Activated T-helper 1 cell treated with anti-CD3 and anti-CD28 coated beads, Interleukin-12 subunit alpha, Interleukin-12 subunit beta, Interleukin-2, Interleukin-4 antibody, amounts not matched to agents 30 ng/mL and 10 ng/mL and 1 ng/mL, durations not matched to agents 14 hours and 24 hours and 36 hours (primary cell): ENCODE measurements around the gene GYS2. TPM values are rescaled to one million over a fixed set of nuclear protein-coding genes. Genes with fewer than 3 reads are reported as not detected.
"Not testable (repeated sequence)": the region's sequence is repeated elsewhere in the genome, so short reads cannot be mapped to it uniquely, and the experiment has no call there.

Source experiments
- DNase-seq: peaks from one replicate; pipeline ENCODE4 v3.0.0; 2021; ENCODE audit warnings: low spot score
- H3K27ac Mint-ChIP-seq: one replicate; pipeline ENCODE4 v1.8.0; 2021; ENCODE audit warnings: mild to moderate bottlenecking, mixed read lengths
- H3K27me3 Mint-ChIP-seq: one replicate; pipeline ENCODE4 v1.8.0; 2022; ENCODE audit warnings: mild to moderate bottlenecking, moderate library complexity, mixed read lengths; ENCODE audit not compliant: insufficient read depth
- H3K36me3 Mint-ChIP-seq: one replicate; pipeline ENCODE4 v1.8.0; 2021; ENCODE audit warnings: low read depth, mixed read lengths
- H3K4me1 Mint-ChIP-seq: one replicate; pipeline ENCODE4 v1.8.0; 2021; ENCODE audit warnings: low read depth, mixed read lengths
- H3K4me3 Mint-ChIP-seq: one replicate; pipeline ENCODE4 v1.8.0; 2021; ENCODE audit warnings: mild to moderate bottlenecking, moderate library complexity, mixed read lengths
- H3K9me3 Mint-ChIP-seq: one replicate; pipeline ENCODE4 v1.8.0; 2021; ENCODE audit warnings: mixed read lengths
- intact Hi-C: fragments of 100-400 bp; cut with micrococcal nuclease; formaldehyde crosslinking; loops from one replicate; pipeline ENCODE4 v1.15.1; 2024
- total RNA-seq: library from RNA; stranded (reverse); gene quantifications from 2 replicates; pipeline ENCODE4 v1.2.3, GENCODE V29; 2022

Gene GYS2
- total RNA-seq, 1 donor from 2014 or later = 0.16 TPM

- H3K36me3 Mint-ChIP-seq = no peaks in the 10 kb centered on the region
- H3K4me1 Mint-ChIP-seq = no peaks in the 10 kb centered on the region
- peaks cover 8% of the 10 kb centered on the region for H3K27me3 Mint-ChIP-seq
- intact Hi-C loops = no loop called here
- no peak overlapping the region for H3K27ac Mint-ChIP-seq
- H3K9me3 Mint-ChIP-seq = no peaks in the 10 kb centered on the region
- H3K4me3 Mint-ChIP-seq = no peak overlapping the region
- DNase-seq = no peak
These were observed 6.0 kb downstream of the GYS2 start for GRCh38 chr12:21598651-21599050.

- peaks cover 14% of the 10 kb centered on the region for H3K9me3 Mint-ChIP-seq
- intact Hi-C loops, H3K4me3 Mint-ChIP-seq, DNase-seq, H3K36me3 Mint-ChIP-seq, H3K4me1 Mint-ChIP-seq, H3K27me3 Mint-ChIP-seq, H3K27ac Mint-ChIP-seq: not testable (repeated sequence)
These were observed 9.3 kb downstream of the GYS2 start for GRCh38 chr12:21595356-21595755.

- intact Hi-C loops = no loop called here
- H3K36me3 Mint-ChIP-seq = no peaks in the 10 kb centered on the region
- no peak overlapping the region for H3K4me3 Mint-ChIP-seq
- H3K27me3 Mint-ChIP-seq = no peaks in the 10 kb centered on the region
- H3K9me3 Mint-ChIP-seq = no peaks in the 10 kb centered on the region
- no peaks in the 10 kb centered on the region for H3K4me1 Mint-ChIP-seq
- H3K27ac Mint-ChIP-seq = no peak overlapping the region
- DNase-seq = no peak
These were observed 19.2 kb downstream of the GYS2 start for GRCh38 chr12:21585485-21585884.

- H3K27me3 Mint-ChIP-seq, DNase-seq, H3K9me3 Mint-ChIP-seq, H3K4me3 Mint-ChIP-seq, H3K36me3 Mint-ChIP-seq, intact Hi-C loops, H3K4me1 Mint-ChIP-seq, H3K27ac Mint-ChIP-seq: not testable (repeated sequence)
These were observed 20.1 kb downstream of the GYS2 start for GRCh38 chr12:21584403-21585182.

- H3K9me3 Mint-ChIP-seq = no peaks in the 10 kb centered on the region
- H3K4me1 Mint-ChIP-seq = no peaks in the 10 kb centered on the region
- no peak overlapping the region for H3K4me3 Mint-ChIP-seq
- intact Hi-C loops = no loop called here
- no peak for DNase-seq
- no peaks in the 10 kb centered on the region for H3K27me3 Mint-ChIP-seq
- no peaks in the 10 kb centered on the region for H3K36me3 Mint-ChIP-seq
- H3K27ac Mint-ChIP-seq = no peak overlapping the region
These were observed 21.1 kb downstream of the GYS2 start for GRCh38 chr12:21583587-21583986.

- H3K4me1 Mint-ChIP-seq = no peaks in the 10 kb centered on the region
- no peak overlapping the region for H3K4me3 Mint-ChIP-seq
- no peaks in the 10 kb centered on the region for H3K36me3 Mint-ChIP-seq
- H3K27ac Mint-ChIP-seq = no peak overlapping the region
- H3K9me3 Mint-ChIP-seq = no peaks in the 10 kb centered on the region
- peaks cover 8% of the 10 kb centered on the region for H3K27me3 Mint-ChIP-seq
- DNase-seq = no peak
- intact Hi-C loops = no loop called here
These were observed 23.7 kb downstream of the GYS2 start for GRCh38 chr12:21580748-21581516.

GRCh38 chr12:21577516-21577915, 27.1 kb downstream of the GYS2 start:
- Mint-ChIP-seq H3K36me3 (no peaks in the 10 kb centered on the region), H3K27me3 (peaks cover 10% of the 10 kb centered on the region), H3K9me3 (no peaks in the 10 kb centered on the region), H3K27ac (no peak overlapping the region), H3K4me1 (no peaks in the 10 kb centered on the region), H3K4me3 (no peak overlapping the region)
- intact Hi-C loops = no loop called here
- DNase-seq = no peak

- Mint-ChIP-seq H3K27ac (no peak overlapping the region), H3K36me3 (no peaks in the 10 kb centered on the region), H3K4me1 (no peaks in the 10 kb centered on the region), H3K27me3 (peaks cover 10% of the 10 kb centered on the region), H3K9me3 (no peaks in the 10 kb centered on the region), H3K4me3 (no peak overlapping the region)
- no peak for DNase-seq
- intact Hi-C loops = no loop called here
These were observed 28.2 kb downstream of the GYS2 start for GRCh38 chr12:21576431-21576830.

- H3K4me3 Mint-ChIP-seq = no peak overlapping the region
- no peak for DNase-seq
- H3K27me3 Mint-ChIP-seq = peaks cover 10% of the 10 kb centered on the region
- no peaks in the 10 kb centered on the region for H3K4me1 Mint-ChIP-seq
- no peaks in the 10 kb centered on the region for H3K9me3 Mint-ChIP-seq
- no peak overlapping the region for H3K27ac Mint-ChIP-seq
- intact Hi-C loops = no loop called here
- H3K36me3 Mint-ChIP-seq = no peaks in the 10 kb centered on the region
These were observed 30.8 kb downstream of the GYS2 start for GRCh38 chr12:21573733-21574358.

- peaks cover 2% of the 10 kb centered on the region for H3K27me3 Mint-ChIP-seq
- H3K36me3 Mint-ChIP-seq = no peaks in the 10 kb centered on the region
- DNase-seq = no peak
- H3K9me3 Mint-ChIP-seq = no peaks in the 10 kb centered on the region
- H3K27ac Mint-ChIP-seq = no peak overlapping the region
- intact Hi-C loops = no loop called here
- no peak overlapping the region for H3K4me3 Mint-ChIP-seq
- no peaks in the 10 kb centered on the region for H3K4me1 Mint-ChIP-seq
These were observed 33.6 kb downstream of the GYS2 start for GRCh38 chr12:21571046-21571445.

- intact Hi-C loops = no loop called here
- no peaks in the 10 kb centered on the region for H3K9me3 Mint-ChIP-seq
- no peak overlapping the region for H3K4me3 Mint-ChIP-seq
- H3K36me3 Mint-ChIP-seq = no peaks in the 10 kb centered on the region
- H3K4me1 Mint-ChIP-seq = no peaks in the 10 kb centered on the region
- no peaks in the 10 kb centered on the region for H3K27me3 Mint-ChIP-seq
- no peak overlapping the region for H3K27ac Mint-ChIP-seq
- no peak for DNase-seq
These were observed 36.5 kb downstream of the GYS2 start for GRCh38 chr12:21568115-21568514.

GRCh38 chr12:21566907-21567394, 37.7 kb downstream of the GYS2 start:
- no peaks in the 10 kb centered on the region for H3K9me3 Mint-ChIP-seq

More at GRCh38 chr12:21566907-21567394, 37.7 kb downstream of the GYS2 start:
- DNase-seq = no peak
- intact Hi-C loops = no loop called here
- Mint-ChIP-seq H3K27ac (no peak overlapping the region), H3K4me1 (no peaks in the 10 kb centered on the region), H3K27me3 (no peaks in the 10 kb centered on the region), H3K4me3 (no peak overlapping the region), H3K36me3 (no peaks in the 10 kb centered on the region)
